Tibial nerve (tissue), 4 donors: ENCODE results near the gene FABP3. TPM values are rescaled to one million over a fixed set of nuclear protein-coding genes. Genes with fewer than 3 reads are reported as not detected.
"Not testable (repeated sequence)": the region's sequence is repeated elsewhere in the genome, so short reads cannot be mapped to it uniquely, and the experiment has no call there.

ENCODE experiments used
- DNase-seq, 2 donors: peaks; one replicate each; pipeline ENCODE4 v3.0.0-alpha.2; 2019; ENCODE audit warnings: low spot score in 2 of 2
- H3K27ac ChIP-seq, 4 donors: fragments of 200-600 bp; sonication (generic) in 3 of 4; one replicate each; pipeline ENCODE4 v1.5.1; 2017 to 2019; ENCODE audit warnings: mild to moderate bottlenecking in 1 of 4
- H3K27me3 ChIP-seq, 2 donors: fragments of 200-600 bp; sonication (generic) in 1 of 2; one replicate each; pipeline versions ENCODE4 v1.5.1 to v1.6.0; 2017 to 2019
- H3K36me3 ChIP-seq, 3 donors: fragments of 200-600 bp; sonication (generic); one replicate each; pipeline ENCODE4 v1.5.1; 2018 to 2019
- H3K4me1 ChIP-seq, 4 donors: fragments of 200-600 bp; sonication (generic) in 3 of 4; one replicate each; pipeline ENCODE4 v1.5.1; 2017 to 2019
- H3K4me3 ChIP-seq, 4 donors: fragments of 200-600 bp; sonication (generic) in 3 of 4; one replicate each; pipeline ENCODE4 v1.5.1; 2017 to 2019; ENCODE audit warnings: mild to moderate bottlenecking in 1 of 4, moderate library complexity in 1 of 4
- H3K9me3 ChIP-seq, 4 donors: fragments of 200-600 bp; sonication (generic) in 3 of 4; one replicate each; pipeline ENCODE4 v1.5.1; 2017 to 2019
- CTCF ChIP-seq, 5 experiments: fragments of 200-600 bp in 3 of 5; fragments of 450-650 bp in 2 of 5; sonication (generic) in 3 of 5; IDR thresholded peaks; one replicate each; pipeline ENCODE4 v1.5.1; 2016 to 2019; ENCODE audit warnings: antibody characterized with exemption in 5 of 5, mild to moderate bottlenecking in 3 of 5, moderate library complexity in 2 of 5
- EP300 ChIP-seq, 2 donors: sonication (generic); formaldehyde crosslinking; IDR thresholded peaks; one replicate each; pipeline ENCODE4 v1.6.1; 2017; ENCODE audit warnings: antibody characterized with exemption in 2 of 2, mild to moderate bottlenecking in 1 of 2
- POLR2A ChIP-seq, 2 donors: fragments of 450-650 bp; IDR thresholded peaks; one replicate each; pipeline ENCODE4 v1.6.1; 2017; ENCODE audit warnings: antibody characterized with exemption in 2 of 2, mild to moderate bottlenecking in 2 of 2, moderate library complexity in 2 of 2
- WGBS, 2 donors: methylation state at CpG; one replicate each; pipeline ENCODE4 v1.1.5; 2018; 5-methylcytosine and 5-hydroxymethylcytosine counted together
- total RNA-seq, 4 donors: library from RNA; depleted of rRNA; stranded (reverse); fragments of >200 nt; gene quantifications; one replicate each; pipeline ENCODE4 v1.1.0, GENCODE V29; 2016

Gene FABP3
- total RNA-seq, 4 donors from 2014 or later: 0.98 to 8.1 (median 3.4) TPM

- no peak overlapping the region for H3K4me3 ChIP-seq
- H3K4me1 ChIP-seq: peaks cover 0 to 10% (median 5%) of the 10 kb centered on the region in 4 donors
- DNase-seq: no peak
- TF ChIP-seq CTCF (IDR thresholded peaks at IDR 0.05) (no peak), POLR2A (IDR thresholded peaks at IDR 0.05) (no peak), EP300 (IDR thresholded peaks at IDR 0.05) (no peak)
- H3K36me3 ChIP-seq: no peaks in the 10 kb centered on the region
- no peaks in the 10 kb centered on the region for H3K9me3 ChIP-seq
- no peak overlapping the region for H3K27ac ChIP-seq
- peaks cover 0 to 6% of the 10 kb centered on the region in 2 donors for H3K27me3 ChIP-seq
These were observed 20.6 kb upstream of the FABP3 start for GRCh38 chr1:31393463-31393862.

GRCh38 chr1:31390071-31390470, 17.2 kb upstream of the FABP3 start:
- Histone ChIP-seq H3K27ac (no peak overlapping the region), H3K9me3 (no peaks in the 10 kb centered on the region), H3K27me3 (peaks cover 0 to 3% of the 10 kb centered on the region in 2 donors), H3K36me3 (no peaks in the 10 kb centered on the region), H3K4me3 (no peak overlapping the region), H3K4me1 (peaks cover 0 to 10% (median 4%) of the 10 kb centered on the region in 4 donors)
- TF ChIP-seq CTCF (IDR thresholded peaks at IDR 0.05) (no peak), POLR2A (IDR thresholded peaks at IDR 0.05) (no peak), EP300 (IDR thresholded peaks at IDR 0.05) (no peak)
- no peak for DNase-seq
- WGBS, 2 donors: 79 to 82% methylated on average over 7 of the region's 7 CpGs

- no peak for DNase-seq
- no peaks in the 10 kb centered on the region for H3K9me3 ChIP-seq
- no peaks in the 10 kb centered on the region for H3K27me3 ChIP-seq
- no peak for TF ChIP-seq POLR2A (IDR thresholded peaks at IDR 0.05)
- no peak for TF ChIP-seq CTCF (IDR thresholded peaks at IDR 0.05)
- no peak for TF ChIP-seq EP300 (IDR thresholded peaks at IDR 0.05)
- H3K4me1 ChIP-seq: peaks cover 0 to 6% (median 3%) of the 10 kb centered on the region in 4 donors
- no peak overlapping the region for H3K4me3 ChIP-seq
- WGBS, 2 donors: 92 to 93% methylated on average over 7 of the region's 7 CpGs
- no peak overlapping the region for H3K27ac ChIP-seq
- no peaks in the 10 kb centered on the region for H3K36me3 ChIP-seq
These were observed 16.7 kb upstream of the FABP3 start for GRCh38 chr1:31389616-31390015.

GRCh38 chr1:31387612-31388011, 14.7 kb upstream of the FABP3 start:
- 48 to 67% methylated on average over 10 of the region's 10 CpGs for WGBS, 2 donors
- H3K36me3 ChIP-seq: no peaks in the 10 kb centered on the region
- no peak overlapping the region for H3K4me3 ChIP-seq
- H3K27me3 ChIP-seq: no peaks in the 10 kb centered on the region
- H3K9me3 ChIP-seq: no peaks in the 10 kb centered on the region
- no peak for DNase-seq
- H3K27ac ChIP-seq: no peak overlapping the region
- no peaks in the 10 kb centered on the region for H3K4me1 ChIP-seq
- TF ChIP-seq EP300 (IDR thresholded peaks at IDR 0.05) (no peak), POLR2A (IDR thresholded peaks at IDR 0.05) (no peak), CTCF (IDR thresholded peaks at IDR 0.05) (no peak)

- H3K36me3 ChIP-seq, DNase-seq, H3K9me3 ChIP-seq, H3K4me3 ChIP-seq, H3K27me3 ChIP-seq, H3K27ac ChIP-seq, H3K4me1 ChIP-seq: not testable (repeated sequence)
- 68 to 78% methylated on average over 8 of the region's 8 CpGs for WGBS, 2 donors
These were observed 13.8 kb upstream of the FABP3 start for GRCh38 chr1:31386576-31387243.

GRCh38 chr1:31383967-31384366, 11.1 kb upstream of the FABP3 start:
- H3K4me3 ChIP-seq: no peak overlapping the region
- no peaks in the 10 kb centered on the region for H3K4me1 ChIP-seq
- no peak for DNase-seq
- H3K27ac ChIP-seq: no peak overlapping the region
- WGBS, 2 donors: 44 to 97% methylated on average over 1 of the region's 1 CpG
- no peaks in the 10 kb centered on the region for H3K36me3 ChIP-seq
- no peaks in the 10 kb centered on the region for H3K9me3 ChIP-seq
- no peaks in the 10 kb centered on the region for H3K27me3 ChIP-seq
- no peak for TF ChIP-seq POLR2A (IDR thresholded peaks at IDR 0.05)
- TF ChIP-seq CTCF (IDR thresholded peaks at IDR 0.05): no peak
- TF ChIP-seq EP300 (IDR thresholded peaks at IDR 0.05): no peak
